HG02763 (cell line): ENCODE measurements around the gene GPC6.
"Not testable (repeated sequence)": the region's sequence is repeated elsewhere in the genome, so short reads cannot be mapped to it uniquely, and the experiment has no call there.

Source experiments
- ATAC-seq: cut with Tn5 transposase; IDR thresholded peaks from one replicate; pipeline ENCODE4 v1.9.1; 2021; ENCODE audit warnings: mild to moderate bottlenecking, moderate library complexity; ENCODE audit not compliant: unreplicated experiment

GPC6 gene

DNA sequence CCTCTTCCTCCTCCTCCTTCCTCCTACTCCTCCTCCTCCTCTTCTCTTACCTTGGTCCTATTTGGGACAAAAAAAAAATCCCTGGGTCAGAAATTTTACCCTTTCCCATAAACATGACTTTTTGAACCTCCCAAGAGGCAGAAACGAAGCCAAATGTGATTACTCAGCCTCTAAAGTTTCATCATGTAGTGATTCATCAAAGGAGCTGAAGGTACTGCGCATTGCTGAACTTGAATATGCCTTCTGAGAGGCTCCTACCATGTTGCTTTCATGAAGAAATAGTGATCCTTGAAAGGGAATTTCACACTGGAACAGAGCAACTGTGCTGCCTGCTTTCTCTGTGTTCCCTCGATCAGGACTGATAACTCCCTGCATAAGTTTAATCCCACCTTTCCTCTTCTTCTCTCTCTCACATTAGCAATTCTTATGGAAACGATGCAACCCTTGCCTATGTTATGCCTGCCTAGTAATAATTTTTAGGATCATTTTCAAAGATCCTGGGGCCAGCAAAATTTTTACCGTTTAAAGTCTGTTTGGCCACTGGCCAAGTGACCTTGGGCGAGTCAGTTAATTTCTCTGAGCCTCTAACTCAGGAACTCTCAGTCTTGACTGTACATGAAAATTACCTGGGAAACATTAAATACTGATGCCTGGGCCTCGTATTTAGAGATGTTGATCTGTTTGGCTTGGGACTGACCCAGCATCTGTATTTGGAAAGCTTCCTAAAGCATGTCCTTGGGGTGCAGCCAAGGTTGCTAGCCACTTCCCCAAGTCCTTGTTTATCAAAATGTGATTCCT, 1103.3 kb downstream of the GPC6 start:
- no peak for ATAC-seq

DNA sequence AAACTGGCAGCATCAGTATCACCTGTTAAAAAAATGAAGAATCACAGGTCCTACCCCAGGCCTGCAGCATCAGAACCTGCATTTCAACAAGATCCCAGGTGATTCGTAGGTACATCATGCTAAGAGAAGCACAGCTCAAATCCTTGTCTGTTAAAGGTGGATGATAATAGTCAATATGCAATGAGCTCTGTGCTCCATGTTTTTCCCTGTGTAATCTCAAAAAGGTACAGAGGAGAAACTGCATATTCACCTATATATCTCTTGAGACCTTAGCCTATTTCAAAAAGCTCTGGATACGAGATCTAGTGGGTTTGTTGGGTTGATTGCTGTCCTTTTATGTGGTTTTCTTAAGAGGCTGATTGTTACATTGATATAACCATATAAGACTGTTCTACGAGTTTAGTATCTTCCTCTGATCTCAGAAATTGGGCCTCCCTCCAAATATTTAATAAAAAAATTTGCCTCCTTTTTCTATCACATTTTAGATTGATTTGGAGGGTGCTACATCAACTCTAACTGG, 1104.0 kb downstream of the GPC6 start:
- ATAC-seq: no peak

DNA sequence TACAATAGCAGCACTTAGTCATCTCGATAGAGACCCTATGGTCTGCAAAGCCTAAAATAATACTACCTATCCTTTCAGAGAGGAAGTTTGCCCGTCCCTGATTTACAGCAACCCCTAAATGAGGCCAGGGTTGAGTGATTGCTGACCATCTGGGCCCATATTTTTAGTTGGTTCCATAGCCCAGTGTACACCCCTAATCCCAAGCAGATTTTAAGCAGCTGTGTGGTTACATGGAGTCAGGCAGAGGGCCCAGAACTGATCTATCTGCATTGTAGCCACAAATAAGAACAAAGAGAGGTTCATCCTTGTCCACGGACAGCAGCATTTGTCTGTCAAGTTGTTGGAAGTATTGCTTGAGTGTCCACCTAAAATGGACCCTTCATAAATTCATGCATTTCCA, 1104.7 kb downstream of the GPC6 start:
- ATAC-seq: no peak

DNA sequence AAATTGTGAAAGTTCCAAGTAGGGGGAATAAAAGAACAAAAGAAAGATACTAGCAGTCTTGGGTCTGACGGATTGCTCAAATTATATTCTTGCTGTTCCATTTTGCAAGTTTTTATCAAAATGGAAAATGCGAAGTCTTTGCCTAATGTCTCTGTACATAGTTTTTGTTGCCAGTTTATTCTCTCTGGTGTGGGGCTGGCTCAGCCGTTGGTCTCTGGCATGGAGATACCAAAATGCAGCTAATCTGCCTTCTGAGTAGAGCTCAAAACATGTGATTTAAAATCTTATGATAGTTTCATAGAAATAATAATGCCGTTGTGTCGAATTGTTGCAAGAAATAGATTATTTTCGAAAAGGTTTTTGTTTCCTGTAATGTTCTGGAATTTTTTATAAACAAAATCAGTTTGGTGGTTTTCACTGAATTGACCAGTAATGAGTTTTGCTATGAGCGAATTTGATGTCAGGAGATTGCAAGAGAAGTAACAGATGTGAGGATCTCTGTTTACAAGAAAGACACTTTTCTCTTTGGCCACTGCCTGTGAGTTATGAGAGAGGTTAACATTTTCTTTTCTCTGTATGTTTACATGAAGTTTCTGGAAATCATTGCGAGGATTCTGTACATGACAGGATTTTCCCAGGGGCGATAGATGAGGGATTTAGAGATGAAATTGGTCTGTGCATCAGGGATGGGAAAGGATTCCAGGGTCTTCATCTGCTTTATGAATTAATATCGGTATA, 1105.9 kb downstream of the GPC6 start:
- ATAC-seq: no peak

DNA sequence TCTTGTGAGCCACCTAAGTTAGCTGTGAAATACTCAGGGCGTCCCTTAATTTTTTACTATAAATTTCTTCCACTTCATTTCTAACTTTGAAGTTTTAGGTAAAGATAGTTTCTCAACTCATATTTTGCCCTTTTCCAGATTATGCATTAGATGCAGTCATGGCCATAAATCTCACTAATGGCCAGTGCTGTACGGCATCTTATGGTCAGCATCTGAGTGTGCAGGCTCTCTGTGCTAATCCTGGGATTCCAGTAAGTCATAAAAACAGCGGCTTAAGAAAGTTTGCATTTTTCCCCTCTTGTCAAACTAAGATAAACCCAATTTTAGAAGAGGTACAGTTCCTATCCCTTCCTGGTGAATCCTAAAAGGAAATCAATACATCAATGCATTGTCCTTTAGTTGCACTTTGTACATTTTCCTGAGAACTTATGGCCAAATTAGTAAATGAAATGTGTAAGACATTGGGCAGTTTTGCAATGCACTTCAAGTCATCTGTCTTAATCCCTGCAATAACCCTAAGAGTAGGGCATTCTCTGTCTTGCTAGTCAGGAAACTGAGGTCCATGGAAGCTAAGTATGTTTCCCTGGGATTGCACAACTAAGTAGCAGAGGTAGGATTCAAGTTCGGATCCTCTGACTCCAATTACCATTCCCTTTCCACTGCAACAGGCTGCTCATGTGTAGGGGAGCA, 1106.7 kb downstream of the GPC6 start:
- no peak for ATAC-seq

DNA sequence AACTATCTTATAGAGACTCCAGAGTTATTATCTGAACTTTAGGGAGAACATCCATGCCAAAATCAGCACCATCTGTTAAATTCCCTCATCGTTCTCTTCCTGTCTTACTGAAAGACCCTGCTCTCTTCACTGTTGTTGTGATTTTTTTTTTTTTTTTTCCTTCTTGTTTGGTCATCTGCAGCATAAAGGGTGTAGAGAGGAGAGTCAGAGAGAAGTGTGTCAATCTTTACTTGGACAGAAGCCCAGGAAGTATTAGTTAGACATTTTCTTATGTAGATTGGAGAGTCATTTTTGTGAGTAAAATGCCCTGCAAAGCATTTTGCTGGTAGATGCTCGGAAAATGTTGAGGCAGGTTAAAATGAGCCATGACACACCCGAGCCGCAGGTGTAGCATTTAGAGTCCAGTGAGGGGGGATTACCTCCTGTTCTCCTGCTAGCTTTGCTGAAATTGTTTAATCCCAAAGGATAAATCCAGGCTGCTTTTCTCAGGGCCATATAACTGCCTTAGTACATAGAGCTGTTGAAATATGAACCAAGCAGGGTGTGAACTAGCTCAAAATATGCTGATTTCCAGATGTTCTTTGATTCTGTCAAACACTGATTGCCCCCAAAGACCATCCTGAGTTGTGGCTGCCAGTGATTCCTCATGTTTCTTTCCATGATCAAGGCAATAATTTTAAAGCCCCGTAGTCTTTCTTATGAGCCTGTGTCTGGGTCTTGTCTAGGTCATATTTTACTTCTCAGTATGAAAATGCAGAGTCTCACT, 1109.3 kb downstream of the GPC6 start:
- ATAC-seq: no peak

DNA sequence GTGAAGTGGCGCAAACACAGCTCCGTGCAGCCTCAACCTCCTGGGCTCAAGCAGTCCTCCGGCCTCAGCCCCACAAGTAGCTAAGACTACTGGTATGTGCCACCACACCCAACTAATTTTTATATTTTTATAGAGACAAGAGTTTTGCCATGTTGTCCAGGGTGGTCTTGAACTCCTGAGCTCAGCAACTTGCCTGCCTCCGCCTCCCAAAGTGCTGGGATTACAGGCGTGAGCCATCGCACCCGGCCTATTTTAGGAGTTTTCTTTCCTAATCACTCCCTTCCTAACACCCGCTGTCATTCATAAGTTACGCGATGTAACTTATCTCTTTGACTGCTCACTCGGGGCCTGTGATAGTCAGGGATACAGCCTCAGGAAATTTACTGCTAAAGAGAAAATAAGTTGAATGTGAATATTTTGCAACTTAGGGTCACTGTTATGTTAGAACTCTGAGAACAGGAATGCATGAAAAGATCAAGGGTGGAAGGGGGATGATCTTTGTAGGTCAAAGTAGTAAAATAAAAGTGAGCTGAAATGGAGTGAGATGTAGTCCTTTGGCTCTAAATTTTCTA, 1112.6 kb downstream of the GPC6 start:
- no peak for ATAC-seq

DNA sequence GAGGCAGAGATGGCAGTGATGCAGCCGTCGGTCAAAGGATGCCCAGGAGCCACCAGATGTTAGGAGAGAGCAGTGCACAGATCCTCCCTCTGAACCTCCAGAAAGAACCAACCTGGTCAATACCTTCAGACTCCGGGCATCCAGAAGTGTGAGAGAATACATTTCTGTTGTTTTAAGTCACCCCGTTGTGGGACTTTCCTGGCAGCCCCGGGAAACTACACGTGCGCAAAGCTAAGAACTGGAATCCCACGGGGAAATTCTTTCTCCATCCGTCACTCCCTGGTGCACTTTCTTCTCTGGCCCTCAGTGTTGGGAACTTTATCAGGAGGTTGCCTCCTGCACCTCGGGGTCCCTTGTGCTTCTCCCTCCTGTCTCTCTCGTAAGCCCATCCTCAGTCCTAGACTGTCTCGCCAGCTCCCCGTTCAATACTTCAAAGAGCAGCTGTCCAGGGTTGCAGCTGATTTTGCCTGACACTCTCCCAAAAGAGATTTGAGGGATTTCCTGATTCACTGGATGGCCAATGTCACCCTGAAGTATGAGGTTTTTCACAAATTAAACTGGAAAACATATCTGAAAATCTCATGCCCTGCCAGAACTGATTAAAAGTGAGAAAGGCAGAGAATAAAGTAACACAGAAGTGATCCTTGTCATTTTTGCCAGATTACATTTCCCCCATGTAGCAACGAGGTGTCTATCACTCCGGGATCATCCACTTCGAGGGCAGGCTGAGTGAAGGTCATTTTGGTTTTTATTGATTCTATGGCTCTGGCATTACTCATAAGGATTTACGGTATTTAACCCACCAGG, 1116.0 kb downstream of the GPC6 start:
- ATAC-seq: no peak

DNA sequence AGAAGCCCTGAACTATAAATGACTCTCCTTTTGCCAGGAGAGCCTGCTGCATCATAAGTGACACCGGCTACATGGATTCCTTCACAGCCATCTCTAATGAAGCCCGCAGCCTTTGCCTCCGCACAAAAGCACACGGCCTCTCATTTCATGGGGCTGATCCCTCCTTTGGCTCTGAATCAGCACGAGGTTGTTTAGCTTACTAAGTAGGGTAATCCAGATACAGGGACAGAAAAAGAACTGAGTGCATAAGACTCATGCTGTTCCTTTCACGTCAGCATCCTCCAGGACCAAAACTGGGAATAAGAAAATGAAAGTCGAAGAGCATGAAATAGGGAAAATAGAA, 1116.6 kb downstream of the GPC6 start:
- ATAC-seq: no peak

DNA sequence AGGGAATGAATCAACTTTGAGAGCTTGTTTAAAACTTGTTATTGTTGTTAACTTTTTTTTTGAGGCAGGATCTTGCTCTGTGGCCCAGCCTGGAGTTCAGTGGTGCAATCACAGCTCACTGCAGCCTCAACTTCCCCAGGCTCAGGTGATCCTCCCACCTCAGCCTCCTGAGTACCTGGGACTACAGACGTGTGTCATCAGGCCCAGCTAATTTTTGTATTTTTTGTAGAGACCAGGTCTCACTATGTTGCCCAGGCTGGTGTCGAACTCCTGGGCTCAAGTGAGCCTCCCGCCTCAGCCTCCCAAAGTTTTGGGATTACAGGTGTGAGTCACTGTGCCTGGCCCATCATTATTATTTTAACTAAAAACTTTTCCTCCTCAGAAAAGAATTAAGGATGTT, 1117.1 kb downstream of the GPC6 start:
- ATAC-seq: not testable (repeated sequence)

DNA sequence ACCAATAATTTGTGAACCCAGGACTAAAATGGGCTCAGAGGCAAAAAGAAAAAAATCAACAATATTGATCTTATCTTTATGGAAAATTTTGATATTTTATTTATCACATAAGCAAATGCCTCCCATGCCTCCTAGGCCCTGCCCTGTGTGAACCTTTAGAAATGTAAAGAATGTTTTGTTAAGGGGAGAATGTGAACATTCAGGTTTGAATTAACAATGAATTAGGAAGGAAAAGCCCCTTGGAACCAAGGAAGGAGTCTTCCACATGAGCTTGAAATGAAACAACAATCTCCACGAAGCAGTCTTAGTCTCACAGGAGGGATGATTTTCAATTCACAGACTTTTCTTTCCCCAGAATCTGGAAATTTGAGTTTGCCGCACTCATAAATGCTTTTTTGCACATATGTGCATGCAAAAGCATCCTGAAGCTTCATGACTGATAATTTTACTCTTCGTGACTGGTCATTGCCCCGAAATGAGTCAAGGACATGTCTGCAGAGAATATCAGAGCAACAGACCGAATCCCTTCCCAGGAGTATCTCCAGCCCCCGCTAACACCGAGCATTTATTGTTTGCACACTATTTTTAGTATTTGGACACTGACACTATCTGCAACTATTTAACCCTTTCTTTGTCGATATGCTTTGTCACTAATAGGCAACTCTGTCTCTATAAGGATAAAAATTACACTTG, 1117.7 kb downstream of the GPC6 start:
- no peak for ATAC-seq

DNA sequence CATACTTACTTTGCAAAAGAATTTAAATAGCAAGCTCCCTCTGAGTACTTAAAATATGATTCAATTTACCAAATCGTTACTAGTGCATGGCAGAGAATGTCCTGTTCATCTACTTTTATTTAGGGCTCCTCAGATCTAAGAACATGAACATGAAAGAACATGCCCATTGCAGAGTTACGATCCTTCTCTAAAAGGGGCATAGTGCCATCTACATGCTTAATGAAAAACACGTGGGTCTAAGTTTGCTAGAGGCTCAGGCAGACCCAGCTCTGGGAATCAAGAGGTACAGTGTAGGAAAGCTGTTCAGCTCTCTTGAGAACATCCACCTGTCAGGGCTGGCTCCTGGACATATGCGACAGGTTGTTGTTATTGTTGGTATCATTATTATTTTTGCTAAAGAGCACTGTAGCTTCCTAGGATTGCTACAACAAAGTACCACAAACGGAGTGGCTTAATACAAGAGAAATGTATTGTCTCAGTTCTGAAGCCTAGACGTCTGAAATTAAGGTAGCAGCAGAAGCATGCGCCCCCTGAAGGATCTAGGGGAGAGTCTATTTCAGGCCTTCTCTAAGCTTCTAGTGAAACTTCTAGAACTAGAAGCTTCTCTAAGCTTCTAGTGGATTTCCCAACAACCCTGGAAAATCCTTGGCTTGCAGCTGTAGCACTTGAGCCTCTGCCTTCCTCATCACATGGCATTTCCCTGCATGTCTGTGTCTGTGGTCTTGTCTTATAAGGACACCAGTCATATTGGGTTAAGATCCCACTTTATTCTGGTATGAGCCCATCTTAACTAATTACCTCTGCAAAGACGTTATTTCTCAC, 1119.0 kb downstream of the GPC6 start:
- ATAC-seq: no peak

DNA sequence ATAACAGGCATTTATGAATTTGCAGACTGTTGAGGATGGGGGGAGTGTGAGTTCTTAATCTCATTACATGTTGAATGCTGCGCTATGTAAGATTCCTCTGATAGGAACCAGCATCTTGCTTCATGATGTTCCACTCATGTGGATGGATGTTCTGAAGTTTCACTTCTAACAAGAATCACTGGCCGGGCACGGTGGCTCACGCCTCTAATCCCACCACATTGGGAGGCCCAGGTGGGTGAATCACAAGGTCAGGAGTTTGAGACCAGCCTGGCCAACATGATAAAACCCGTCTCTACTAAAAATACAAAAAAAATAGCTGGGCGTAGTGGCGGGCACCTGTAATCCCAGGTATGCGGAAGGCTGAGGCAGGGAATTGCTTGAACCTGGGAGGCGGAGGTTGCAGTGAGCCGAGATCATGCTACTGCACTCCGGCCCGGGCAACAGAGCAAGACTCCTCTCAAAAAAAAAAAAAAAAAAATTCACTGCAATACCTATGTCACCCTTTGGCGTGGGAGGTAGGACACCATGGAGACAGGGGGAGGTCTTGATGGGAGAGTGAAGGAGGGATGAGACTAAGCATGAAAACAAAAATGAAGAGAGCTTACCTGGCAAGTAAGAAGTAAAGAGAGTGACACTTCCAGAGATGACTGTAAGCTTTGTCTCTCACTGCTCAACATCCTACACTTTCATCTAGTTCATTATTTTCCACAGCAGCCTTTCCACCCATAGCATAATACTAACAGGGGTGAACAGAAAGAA, 1119.8 kb downstream of the GPC6 start:
- ATAC-seq: no peak

DNA sequence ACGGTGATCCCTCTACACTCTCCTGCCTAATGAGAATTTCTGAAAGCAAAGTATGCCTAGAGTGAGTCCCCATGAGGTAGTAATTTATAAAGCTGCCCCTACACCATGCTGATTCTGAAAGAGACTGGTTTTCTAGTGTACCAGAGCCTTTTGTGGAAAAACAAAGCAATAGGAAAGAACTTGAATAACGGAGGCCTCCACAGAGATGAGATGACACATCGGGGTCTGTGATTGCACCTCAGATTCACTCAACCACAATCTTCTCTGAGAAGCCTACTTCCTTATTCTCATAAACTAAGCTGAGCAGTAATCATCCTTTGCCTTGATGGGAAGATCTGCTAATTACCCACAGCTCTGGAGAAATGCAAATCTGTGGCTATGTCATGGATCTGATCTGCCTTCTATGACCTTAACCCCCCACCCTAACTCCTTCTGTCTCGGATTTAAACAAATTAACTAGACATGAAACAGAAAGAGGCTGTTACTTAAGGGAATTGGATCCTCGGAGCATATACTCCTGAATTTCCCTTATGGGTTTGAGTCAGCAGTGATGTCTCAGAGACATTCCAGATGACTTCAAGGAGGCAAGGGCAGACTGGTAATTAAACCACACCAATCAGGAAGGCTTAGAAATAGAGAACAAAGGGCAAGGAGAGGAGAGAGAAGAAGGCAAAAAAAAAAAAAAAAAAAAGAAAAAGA, 1124.8 kb downstream of the GPC6 start:
- ATAC-seq: no peak

DNA sequence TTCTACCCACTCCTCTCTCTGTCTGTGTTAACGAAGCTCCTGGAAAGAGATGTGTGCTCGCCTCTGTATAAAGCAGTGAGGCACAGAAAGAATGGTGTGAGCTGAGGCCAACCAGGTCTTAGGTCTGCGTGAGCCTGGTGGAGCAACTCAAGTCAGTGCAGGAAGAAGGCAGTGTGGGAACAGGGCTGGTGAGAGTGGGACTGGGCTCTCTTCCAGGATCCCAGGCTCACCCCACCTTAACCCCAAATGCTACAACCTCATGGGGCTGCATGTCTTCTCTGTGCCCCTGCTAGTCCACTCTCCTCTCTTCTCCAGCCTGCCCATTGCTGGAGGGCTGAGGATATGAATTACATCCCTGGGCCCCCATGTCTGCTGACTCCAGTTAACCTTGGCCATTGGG, 1125.5 kb downstream of the GPC6 start:
- ATAC-seq: no peak

DNA sequence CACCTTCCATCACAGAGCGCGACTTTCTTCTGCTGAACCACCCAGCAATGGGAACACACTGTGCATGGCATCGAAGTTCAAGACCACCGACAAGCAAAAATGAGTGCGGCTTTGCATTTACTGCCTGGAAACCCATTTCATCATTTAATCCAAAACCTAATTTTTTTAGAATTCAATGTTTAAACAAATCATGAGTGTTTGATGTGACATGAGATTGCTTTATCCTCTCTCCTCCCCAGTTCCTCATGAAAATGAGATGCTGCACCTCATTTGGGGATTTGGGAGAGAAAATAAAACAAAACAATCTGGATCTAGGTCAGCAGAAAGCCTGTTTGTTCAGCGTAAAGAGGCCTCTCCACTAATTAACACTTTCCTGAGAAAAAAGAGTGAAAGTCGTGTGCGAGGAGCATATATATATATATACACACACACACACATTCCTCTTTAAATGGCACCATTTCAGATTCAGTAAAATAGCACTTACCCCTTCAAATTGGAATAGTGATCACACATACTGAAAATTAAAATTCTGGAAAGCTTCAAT, 1126.6 kb downstream of the GPC6 start:
- no peak for ATAC-seq

DNA sequence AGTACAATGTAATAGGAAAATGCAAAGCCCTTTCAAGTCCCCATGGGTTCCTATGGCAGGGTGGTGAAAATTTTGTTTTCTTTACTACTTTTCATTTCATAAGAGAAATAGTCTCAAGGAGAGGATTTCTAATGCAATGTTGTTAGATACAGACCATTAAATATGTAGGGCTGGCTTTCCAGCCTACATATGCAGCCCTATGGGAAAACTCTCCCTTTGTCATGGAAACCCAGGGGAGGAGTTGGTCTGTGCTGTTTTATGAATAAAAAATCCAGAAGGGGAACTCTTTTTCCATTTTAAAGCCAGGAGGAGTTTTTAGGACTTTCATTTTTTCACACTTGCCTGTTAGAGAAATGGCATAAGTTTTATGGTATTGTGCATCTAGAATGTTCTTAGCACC, 1133.3 kb downstream of the GPC6 start:
- ATAC-seq: no peak
